Fibroblast of skin of abdomen (primary cell): ENCODE data around the gene ACOT11.

Source experiments
- DNase-seq: peaks from one replicate; pipeline ENCODE4 v3.0.0-alpha.2; 2013

ACOT11 gene

GRCh38 chr1:54537611-54538010 is 10.4 kb upstream of the ACOT11 start:
- DNase-seq, result no peak

- DNase-seq, result no peak
Measured at GRCh38 chr1:54538538-54538937, 9.5 kb upstream of the ACOT11 start.

- DNase-seq, result no peak
Measured at GRCh38 chr1:54540582-54541295, 7.3 kb upstream of the ACOT11 start.

GRCh38 chr1:54542120-54542961 is 5.7 kb upstream of the ACOT11 start:
- peak; percentile 78 for DNase-seq

GRCh38 chr1:54542962-54543539 is 5.0 kb upstream of the ACOT11 start:
- peak; percentile 42 for DNase-seq

- peak; percentile 88 for DNase-seq
Measured at GRCh38 chr1:54543729-54544496, 4.1 kb upstream of the ACOT11 start.

- DNase-seq, result no peak
Measured at GRCh38 chr1:54545916-54546635, 2.0 kb upstream of the ACOT11 start.

DNA sequence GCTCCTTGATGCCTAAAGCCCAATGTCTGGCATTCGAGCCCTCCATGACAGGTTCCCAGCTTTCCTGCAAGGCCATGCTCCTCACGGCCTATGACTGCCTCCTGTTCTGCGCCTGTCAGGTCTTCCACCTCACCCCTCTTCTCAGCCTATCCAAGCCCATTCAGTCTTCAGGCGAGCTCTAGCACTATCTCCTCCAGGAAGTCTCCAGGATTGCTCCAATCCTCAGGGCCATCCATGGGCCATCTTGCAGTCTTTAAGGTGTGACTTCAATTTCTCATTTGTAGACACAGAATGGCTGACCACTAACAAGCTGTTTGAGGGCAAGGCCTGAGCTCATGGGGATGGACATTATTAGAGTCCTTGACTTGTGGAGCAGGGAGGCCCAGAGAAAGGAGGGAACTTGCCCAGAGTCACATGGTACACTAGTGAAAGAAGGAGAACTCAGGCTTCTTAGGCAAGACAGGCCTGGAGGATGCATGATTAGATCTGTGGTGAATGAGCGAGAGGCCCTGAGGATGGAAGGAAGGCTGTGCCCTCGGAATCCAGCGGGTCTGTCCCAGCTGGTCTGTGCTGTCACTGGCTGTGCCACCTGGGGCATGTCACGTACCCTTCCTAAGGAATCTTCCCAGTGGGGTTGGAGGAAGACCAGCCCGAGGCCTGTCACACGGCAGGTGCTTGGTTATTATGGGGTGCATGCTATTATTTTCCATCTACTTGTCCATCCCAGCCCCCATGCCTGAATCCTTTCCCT is 1.2 kb upstream of the ACOT11 start:
- DNase-seq, result no peak

GRCh38 chr1:54548389-54549044 is 489 bp downstream of the ACOT11 start:
- no peak for DNase-seq

DNA sequence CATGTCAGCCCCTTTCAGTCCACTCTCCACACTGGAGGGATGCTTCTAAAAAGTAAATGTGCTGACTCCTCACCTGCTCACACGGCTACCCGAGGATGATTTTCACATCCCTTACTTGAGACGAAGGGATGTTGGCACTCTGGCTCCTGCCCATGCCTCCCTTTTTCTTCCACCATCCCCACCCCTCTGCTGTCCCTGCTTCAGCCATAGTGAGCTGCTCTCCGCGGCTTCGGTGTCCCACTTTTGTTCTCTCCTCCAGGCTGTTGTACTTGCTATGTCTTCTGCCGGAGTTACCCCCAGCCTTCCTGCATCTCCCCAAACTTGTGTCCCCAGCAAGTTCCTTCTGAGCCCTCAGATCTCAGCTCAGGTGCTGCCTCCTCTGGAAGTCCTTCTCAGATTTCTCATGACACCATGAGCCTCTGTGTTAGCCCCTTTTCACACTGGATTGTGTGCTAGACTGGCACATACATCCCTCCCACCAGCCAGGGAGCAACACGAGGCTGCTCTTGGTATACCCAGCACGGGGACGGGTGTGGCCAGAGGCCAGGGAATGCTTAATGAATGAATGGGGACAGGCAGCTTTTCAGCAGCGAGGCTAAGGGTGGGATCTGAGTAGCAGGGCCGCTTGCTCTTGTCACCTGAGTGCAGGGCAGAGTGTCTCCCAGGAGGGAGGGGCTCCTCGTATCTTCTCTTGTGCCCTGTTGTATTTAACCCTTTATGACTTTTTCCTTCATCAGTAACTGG is 1.3 kb downstream of the ACOT11 start:
- no peak for DNase-seq

DNA sequence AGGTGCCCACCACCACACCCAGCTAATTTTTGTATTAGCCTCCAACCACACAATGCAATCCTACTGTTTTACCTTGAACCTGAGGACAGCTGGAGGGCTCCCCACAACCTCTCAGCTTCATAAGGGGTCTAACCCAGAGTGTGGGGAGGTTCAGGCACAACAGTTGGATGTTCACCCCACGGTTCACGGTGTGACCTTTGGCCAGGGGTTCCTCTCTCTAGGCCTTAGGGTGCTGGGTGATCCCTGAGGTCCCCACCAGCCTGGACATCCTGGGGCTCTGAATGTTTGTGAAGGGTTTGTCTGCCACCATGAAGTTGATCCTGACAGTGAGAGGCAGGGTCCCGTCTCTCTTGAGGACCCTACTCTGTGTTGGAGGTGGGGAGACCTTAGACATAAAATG is 3.9 kb downstream of the ACOT11 start:
- no peak for DNase-seq

DNA sequence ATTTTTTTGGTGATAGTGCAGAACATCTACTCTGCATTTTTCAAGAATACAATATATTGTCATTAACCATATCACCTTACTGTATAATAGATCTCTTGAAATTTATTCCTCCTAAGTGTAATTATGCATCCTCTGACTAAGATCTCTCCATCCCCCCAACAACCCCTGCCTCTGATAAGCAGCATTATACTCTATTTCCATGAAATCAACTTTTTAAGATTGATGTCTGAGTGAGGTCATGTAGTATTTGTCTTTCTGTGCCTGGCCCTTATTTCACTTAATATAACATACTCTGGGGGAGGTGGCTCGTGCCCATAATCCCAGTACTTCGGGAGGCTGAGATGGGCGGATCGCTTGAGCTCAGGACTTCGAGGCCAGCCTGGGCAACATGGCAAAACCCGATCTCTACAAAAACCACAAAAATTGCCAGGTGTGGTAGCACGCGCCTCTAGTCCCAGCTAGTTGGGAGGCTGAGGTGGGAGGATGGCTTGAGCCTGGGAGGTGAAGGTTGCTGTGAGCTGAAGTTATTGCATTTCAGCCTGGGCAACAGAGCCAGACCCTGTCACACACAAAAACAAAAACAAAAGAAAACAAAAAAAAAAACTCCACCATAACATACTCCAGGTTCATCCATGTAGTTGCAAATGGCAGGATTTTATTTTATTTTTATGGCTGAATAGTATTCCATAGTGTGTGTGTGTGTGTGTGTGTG is 5.7 kb downstream of the ACOT11 start:
- DNase-seq, result no peak

DNA sequence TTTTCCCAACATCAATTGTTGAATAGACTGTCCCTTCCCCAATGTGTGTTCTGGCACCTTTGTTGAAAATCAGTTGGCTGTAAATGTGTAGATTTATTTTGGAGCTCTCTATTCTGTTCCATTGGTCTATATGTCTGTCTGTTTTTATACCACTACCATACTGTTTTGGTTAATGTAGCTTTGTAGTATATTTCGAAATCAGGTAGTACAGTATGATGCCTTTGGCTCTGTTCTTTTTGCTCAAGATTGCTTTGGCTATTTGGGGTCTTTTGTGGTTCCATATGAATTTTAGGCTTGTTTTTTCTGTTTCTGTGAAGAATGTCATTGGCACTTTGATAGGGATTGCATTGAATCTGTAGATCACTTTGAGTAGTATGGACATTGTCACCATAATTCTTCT is 8.1 kb downstream of the ACOT11 start:
- no peak for DNase-seq

DNA sequence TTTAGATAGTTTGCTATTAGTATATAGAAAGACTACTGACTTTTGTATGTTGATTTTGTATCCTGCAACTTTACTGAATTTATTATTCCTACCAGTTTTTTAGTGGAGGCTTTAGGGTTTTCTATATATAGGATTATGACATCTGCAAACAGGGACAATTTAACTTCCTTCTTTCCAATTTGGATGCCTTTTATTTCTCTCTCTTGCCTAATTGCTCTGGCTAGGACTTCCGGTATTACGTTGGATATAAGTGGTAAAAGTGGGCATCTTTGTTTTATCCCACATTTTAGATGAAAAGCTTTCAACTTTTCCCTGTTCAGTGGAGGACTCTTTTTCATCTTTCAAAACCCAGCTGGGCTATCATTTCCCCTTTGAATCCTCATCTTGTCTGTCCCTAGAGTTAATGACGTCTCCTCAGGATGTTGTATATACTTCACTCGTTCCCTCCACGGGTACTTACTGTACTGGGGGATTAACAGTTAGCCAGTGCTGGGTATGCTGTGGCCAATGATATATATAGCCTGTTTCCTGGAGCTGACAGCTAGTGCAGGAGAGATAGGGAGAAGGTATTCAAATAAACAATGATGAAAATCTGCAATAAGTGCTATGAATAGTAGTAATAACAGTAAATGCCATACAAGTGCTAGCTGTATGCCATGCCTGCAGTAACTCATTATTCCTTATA is 9.8 kb downstream of the ACOT11 start:
- no peak for DNase-seq

DNA sequence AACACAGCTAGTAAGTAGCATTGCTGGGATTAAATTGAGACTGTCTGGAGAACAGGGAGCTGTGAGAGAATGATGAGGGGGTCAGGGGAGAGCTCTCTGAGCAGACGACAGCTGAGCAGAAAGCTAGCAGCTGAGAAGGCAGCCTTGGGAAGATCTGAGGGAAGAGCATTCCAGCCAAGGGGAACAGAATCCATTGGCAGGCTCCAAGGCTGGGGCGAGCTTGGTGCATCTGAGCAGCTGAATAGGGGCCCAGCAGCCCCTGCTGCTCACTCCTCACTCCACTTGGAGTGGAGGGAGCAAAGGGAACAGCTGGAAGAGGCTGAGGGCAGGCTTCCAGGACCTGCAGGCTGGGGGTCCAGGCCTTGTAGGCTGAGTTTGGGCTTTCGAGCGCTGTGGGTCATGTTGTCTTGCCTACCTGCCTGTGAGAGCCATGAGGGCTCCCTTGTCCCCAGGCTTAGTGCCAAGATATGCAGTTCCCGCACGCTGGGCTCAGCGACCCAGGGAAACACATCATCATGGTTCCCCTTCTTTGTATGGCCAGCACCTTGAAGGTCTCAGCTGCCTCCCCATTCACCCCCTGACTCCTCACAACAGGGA is 10.5 kb downstream of the ACOT11 start:
- DNase-seq, result no peak

GRCh38 chr1:54559111-54559548 is 11.1 kb downstream of the ACOT11 start:
- DNase-seq, result no peak

DNA sequence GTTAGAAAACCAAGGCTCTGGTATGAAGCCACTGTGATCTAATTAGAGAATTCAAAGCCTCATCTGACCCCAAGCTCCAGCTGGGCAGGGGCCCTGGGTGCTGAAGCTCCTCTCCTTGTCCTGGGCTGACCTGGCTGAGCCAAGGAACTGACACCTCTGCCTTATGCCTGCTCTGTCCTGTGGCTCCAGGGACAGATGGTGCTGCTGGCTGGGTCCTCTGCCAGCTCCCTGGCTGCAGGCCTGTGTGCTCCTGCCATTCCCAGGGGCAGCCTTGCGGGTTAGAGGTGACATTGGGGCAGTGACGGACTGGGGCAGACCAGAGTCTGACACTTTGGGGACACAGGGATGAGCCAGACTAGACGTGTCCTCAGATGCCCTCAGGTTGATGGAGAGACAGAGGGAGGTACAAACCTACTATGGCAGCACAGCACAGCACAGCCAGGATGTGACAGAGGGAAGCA is 11.8 kb downstream of the ACOT11 start:
- no peak for DNase-seq
